HG03442 (cell line): ENCODE measurements around the gene TBCC.

Source experiments
- ATAC-seq: cut with Tn5 transposase; IDR thresholded peaks from one replicate; pipeline ENCODE4 v1.9.1; 2021; ENCODE audit warnings: mild to moderate bottlenecking, moderate library complexity; ENCODE audit not compliant: unreplicated experiment

TBCC gene

DNA sequence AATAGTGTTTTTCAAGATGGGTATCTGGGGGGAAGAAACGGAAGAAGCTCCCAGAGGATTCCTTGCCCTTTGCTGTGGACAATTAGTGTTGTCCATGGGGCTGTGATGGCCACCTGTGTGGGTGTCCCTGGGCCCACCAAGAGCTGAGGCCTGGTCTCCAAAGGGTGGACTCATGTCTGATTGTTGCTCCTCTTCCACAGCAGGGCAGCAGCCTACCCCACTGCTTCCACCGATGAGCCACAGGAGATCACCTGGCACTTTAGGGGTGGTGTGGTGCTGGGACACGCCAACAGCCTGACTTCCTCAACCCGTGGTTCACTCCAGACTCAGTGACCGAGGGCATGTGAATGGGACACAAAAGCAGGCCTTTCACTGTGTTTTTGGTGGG is 48.6 kb downstream of the TBCC start:
- ATAC-seq, result no peak

DNA sequence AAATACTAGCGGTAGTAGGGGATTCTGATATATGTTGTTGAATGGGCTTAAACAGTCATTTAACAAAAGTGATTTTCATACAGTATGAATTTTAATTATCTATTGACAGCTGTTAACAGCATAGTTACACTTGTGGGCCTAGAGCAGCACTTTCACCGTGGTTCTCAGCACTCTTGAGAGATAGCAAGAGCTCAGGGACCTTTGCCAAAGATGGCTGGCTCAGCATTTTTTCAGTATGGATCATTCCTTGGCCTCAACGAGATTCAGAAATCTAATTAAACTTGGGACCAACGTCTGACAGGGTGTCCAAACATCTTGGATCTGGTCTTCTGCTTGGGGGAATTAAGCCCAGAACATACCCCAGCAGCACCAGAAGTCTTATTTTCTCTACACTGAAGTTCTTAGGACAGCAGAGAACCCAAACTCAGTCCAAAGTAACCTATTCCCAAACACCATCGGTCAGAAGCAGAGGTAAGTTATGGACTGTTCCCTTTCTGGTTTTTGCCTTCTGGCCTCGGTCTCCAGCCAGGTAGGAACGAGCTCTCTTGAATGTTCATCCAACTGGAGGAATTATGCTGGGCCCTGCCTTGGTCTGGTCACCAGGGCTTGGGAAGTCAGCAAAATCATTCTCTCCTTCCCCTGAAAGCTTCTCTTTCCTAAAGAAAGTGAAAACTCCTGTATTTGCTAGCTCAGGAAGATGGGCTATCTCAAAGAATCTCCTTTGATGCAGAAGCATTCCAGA is 49.2 kb downstream of the TBCC start:
- ATAC-seq, result no peak

DNA sequence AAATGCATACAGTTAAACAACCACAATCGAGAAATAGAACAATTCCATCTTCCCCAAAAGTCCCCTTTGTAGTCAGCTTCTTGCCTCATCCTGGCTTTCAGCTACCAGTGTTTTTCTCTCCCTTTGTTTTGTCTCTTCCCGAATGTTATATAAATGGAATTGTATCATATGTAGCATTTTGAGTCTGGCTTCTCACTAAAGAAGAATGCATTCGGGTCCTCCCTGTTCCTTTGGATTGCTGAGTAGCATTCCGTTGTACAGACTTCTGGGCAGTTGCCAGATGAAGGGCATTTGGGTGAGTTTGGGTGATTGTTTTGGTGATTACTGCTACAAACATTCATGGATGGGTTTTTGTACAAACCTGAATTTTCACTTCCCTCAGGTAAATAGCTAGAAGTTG is 51.3 kb downstream of the TBCC start:
- no peak for ATAC-seq
